ENCODE data around the gene NBPF26. TPM values are rescaled to one million over a fixed set of nuclear protein-coding genes. Genes with fewer than 3 reads are reported as not detected.
"Not testable (repeated sequence)": the region's sequence is repeated elsewhere in the genome, so short reads cannot be mapped to it uniquely, and the experiment has no call there.

NBPF26 gene
- total RNA-seq: 13.4 and 17.6 TPM in 2 replicates
- 8.0 and 8.9 TPM in 2 replicates for polyA plus RNA-seq

DNA sequence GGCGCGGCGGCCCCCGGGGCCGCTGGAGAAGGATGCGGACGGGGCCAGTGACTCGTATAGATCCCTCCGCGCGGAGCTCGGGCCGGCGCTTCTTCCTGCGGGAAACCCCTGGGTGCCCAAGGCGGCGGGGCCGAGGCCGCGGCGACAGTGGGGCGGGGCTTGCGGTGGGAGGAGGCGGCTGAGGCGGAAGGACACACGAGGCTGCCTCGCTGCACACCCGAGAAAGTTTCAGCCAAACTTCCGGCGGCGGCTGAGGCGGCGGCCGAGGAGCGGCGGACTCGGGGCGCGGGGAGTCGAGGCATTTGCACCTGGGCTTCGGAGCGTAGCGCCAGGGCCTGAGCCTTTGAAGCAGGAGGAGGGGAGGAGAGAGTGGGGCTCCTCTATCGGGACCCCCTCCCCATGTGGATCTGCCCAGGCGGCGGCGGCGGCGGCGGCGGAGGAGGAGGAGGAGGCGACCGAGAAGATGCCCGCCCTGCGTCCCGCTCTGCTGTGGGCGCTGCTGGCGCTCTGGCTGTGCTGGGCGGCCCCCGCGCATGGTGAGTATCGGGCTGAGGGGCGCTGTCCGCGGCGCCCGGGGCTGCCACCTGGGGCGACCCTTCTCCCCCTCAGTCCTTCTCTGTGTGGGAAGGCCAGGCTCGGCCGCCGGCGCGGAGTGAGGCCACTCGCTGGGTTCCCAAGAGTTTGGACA, at the start of gene NBPF26:
Gene NBPF26 (plus strand): TSS at position 231 of the 688 bp plus-strand sequence.
- H2AFZ ChIP-seq: peak within 1 kb of the TSS; percentile 90
- peak within 1 kb of the TSS; percentile 96 for H3K4me3 ChIP-seq
- not testable (repeated sequence) for H3K79me2 ChIP-seq; H4K20me1 ChIP-seq (ENCODE audit: insufficient read depth, poor library complexity, severe bottlenecking); H3K9me3 ChIP-seq (ENCODE audit: low read depth); H3K9me2 ChIP-seq (replicated peaks; ENCODE audit: insufficient read depth); H3K36me3 ChIP-seq (replicated peaks; ENCODE audit: insufficient read depth, low read depth); H3K27me3 ChIP-seq; H3K4me1 ChIP-seq (ENCODE audit: insufficient read depth)
- peak within 1 kb of the TSS; percentile 79 for H3K4me2 ChIP-seq
- WGBS (ENCODE audit: low lambda C conversion rate, missing lambda C conversion rate): 0% methylated on average over 19 of the region's 74 CpGs
- DNase-seq (ENCODE audit: low spot score): peak; percentile 74
- peak within 1 kb of the TSS; percentile 92 for H3K27ac ChIP-seq

DNA sequence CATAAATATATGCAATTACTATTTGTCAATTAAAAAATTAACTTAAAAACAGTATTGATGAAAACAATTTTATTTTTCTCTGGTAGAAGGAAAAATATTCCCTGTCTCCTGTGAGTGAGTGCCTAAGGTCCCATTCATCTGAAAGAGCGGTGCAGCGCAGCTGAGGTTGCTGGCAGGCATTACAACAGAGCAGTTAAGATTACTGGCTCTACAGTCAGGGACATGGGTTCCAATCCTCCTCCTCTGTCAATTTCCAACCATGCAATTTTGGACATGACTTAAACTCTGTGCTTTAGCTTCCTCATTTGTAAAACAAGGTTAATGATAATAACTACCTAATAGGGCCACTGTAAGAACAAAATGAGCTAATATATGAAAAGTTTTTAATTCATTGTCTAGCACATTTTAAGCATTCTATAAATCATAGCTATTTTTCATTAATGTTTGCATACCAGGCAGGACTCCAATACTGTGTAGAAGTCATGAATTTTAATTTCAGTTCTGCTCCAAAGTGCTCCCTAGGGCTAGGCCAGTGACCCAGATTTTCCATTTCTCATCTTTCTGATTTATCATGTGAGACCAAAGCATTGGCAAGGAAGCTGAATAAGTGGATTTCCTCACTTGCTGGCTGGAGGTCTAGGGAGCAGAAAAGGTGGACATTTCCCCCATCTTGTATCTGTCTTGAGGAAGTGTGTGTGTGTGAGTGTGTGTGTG, 43.5 kb upstream of the NBPF26 start:
- not testable (repeated sequence) for H3K4me2 ChIP-seq; H3K27me3 ChIP-seq; H3K27ac ChIP-seq; H3K9me2 ChIP-seq (replicated peaks; ENCODE audit: insufficient read depth); DNase-seq (ENCODE audit: low spot score); H4K20me1 ChIP-seq (ENCODE audit: insufficient read depth, poor library complexity, severe bottlenecking); H3K36me3 ChIP-seq (replicated peaks; ENCODE audit: insufficient read depth, low read depth); H2AFZ ChIP-seq; H3K4me3 ChIP-seq; H3K4me1 ChIP-seq (ENCODE audit: insufficient read depth); H3K79me2 ChIP-seq; H3K9me3 ChIP-seq (ENCODE audit: low read depth)
- WGBS (ENCODE audit: low lambda C conversion rate, missing lambda C conversion rate): no CpG with 5 or more reads among the region's 2 CpGs

DNA sequence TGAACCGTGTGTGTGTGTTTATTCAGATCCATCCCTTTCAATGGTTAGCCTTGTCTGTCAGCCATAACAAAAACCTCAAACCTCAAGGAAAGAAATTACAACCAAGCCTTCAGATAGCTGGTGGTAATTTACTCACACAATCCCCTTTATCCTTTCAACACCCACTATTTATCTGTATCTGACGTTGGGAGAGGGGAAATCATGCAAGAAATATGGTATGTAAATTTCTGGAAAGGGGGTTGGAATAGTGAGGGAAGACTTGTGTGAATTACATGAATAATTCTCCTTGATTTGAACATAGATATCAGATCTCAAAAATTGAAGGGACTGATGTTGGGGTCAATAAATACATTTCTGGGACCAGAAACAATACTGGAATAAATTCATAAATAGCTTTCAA, 42.8 kb upstream of the NBPF26 start:
- H3K36me3 ChIP-seq (replicated peaks; ENCODE audit: insufficient read depth, low read depth); H3K27me3 ChIP-seq; H3K9me3 ChIP-seq (ENCODE audit: low read depth); H3K9me2 ChIP-seq (replicated peaks; ENCODE audit: insufficient read depth); H3K79me2 ChIP-seq; H3K27ac ChIP-seq; H3K4me2 ChIP-seq; H4K20me1 ChIP-seq (ENCODE audit: insufficient read depth, poor library complexity, severe bottlenecking); H2AFZ ChIP-seq; H3K4me1 ChIP-seq (ENCODE audit: insufficient read depth); H3K4me3 ChIP-seq; DNase-seq (ENCODE audit: low spot score): not testable (repeated sequence)
- WGBS (ENCODE audit: low lambda C conversion rate, missing lambda C conversion rate): 65% methylated on average over 2 of the region's 2 CpGs

DNA sequence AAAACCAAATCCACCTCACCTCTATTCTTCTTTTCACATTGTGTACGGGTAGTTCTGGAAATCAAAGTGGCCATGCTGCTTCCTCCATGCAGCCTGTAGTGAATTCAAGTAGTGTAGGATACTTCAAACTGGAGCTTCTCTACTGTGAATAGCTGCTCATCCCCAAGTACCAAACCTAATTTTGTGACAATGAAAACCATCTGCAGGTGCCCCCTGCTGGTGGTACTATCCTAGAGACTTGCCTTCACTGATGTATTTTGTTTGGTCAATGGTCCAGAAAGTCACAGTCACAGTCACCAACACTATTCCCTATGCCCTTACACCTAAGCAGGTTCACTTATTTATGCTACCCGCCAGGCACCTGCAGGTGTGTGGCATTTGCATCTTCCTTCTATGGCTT, 39.3 kb upstream of the NBPF26 start:
- H3K4me3 ChIP-seq; DNase-seq (ENCODE audit: low spot score); H3K4me1 ChIP-seq (ENCODE audit: insufficient read depth); H3K4me2 ChIP-seq; H3K9me3 ChIP-seq (ENCODE audit: low read depth); H2AFZ ChIP-seq; H3K36me3 ChIP-seq (replicated peaks; ENCODE audit: insufficient read depth, low read depth); H3K9me2 ChIP-seq (replicated peaks; ENCODE audit: insufficient read depth); H3K79me2 ChIP-seq; H3K27ac ChIP-seq; H4K20me1 ChIP-seq (ENCODE audit: insufficient read depth, poor library complexity, severe bottlenecking); H3K27me3 ChIP-seq: not testable (repeated sequence)
- WGBS (ENCODE audit: low lambda C conversion rate, missing lambda C conversion rate): 42% methylated on average over 1 of the region's 2 CpGs

- not testable (repeated sequence) for H3K27me3 ChIP-seq
Observed at GRCh38 chr1:120685622-120686021, 38.1 kb upstream of the NBPF26 start.

GRCh38 chr1:120687250-120687649, 36.5 kb upstream of the NBPF26 start:
- not testable (repeated sequence) for H2AFZ ChIP-seq; H3K4me3 ChIP-seq; H3K27me3 ChIP-seq; H3K4me1 ChIP-seq (ENCODE audit: insufficient read depth); H3K27ac ChIP-seq; H3K9me3 ChIP-seq (ENCODE audit: low read depth); H4K20me1 ChIP-seq (ENCODE audit: insufficient read depth, poor library complexity, severe bottlenecking); H3K9me2 ChIP-seq (replicated peaks; ENCODE audit: insufficient read depth); H3K36me3 ChIP-seq (replicated peaks; ENCODE audit: insufficient read depth, low read depth); DNase-seq (ENCODE audit: low spot score); H3K79me2 ChIP-seq; H3K4me2 ChIP-seq
- WGBS (ENCODE audit: low lambda C conversion rate, missing lambda C conversion rate): no CpG with 5 or more reads among the region's 6 CpGs

More at GRCh38 chr1:120685622-120686021, 38.1 kb upstream of the NBPF26 start:
- DNase-seq (ENCODE audit: low spot score); H2AFZ ChIP-seq; H3K4me1 ChIP-seq (ENCODE audit: insufficient read depth); H3K27ac ChIP-seq; H4K20me1 ChIP-seq (ENCODE audit: insufficient read depth, poor library complexity, severe bottlenecking); H3K4me3 ChIP-seq; H3K4me2 ChIP-seq; H3K36me3 ChIP-seq (replicated peaks; ENCODE audit: insufficient read depth, low read depth); H3K9me3 ChIP-seq (ENCODE audit: low read depth); H3K79me2 ChIP-seq; H3K9me2 ChIP-seq (replicated peaks; ENCODE audit: insufficient read depth): not testable (repeated sequence)
- WGBS (ENCODE audit: low lambda C conversion rate, missing lambda C conversion rate): no CpG with 5 or more reads among the region's 2 CpGs

- not testable (repeated sequence) for DNase-seq (ENCODE audit: low spot score); H4K20me1 ChIP-seq (ENCODE audit: insufficient read depth, poor library complexity, severe bottlenecking); H3K9me3 ChIP-seq (ENCODE audit: low read depth); H3K79me2 ChIP-seq; H3K4me1 ChIP-seq (ENCODE audit: insufficient read depth); H3K36me3 ChIP-seq (replicated peaks; ENCODE audit: insufficient read depth, low read depth); H3K27me3 ChIP-seq; H3K4me3 ChIP-seq; H3K9me2 ChIP-seq (replicated peaks; ENCODE audit: insufficient read depth); H3K27ac ChIP-seq; H2AFZ ChIP-seq
- WGBS (ENCODE audit: low lambda C conversion rate, missing lambda C conversion rate): 0% methylated on average over 1 of the region's 53 CpGs
- H3K4me2 ChIP-seq: peak overlapping the region; percentile 74
Observed at GRCh38 chr1:120700807-120701562, 22.8 kb upstream of the NBPF26 start.

GRCh38 chr1:120723358-120723714, 409 bp upstream of the NBPF26 start:
- not testable (repeated sequence) for DNase-seq (ENCODE audit: low spot score); H3K36me3 ChIP-seq (replicated peaks; ENCODE audit: insufficient read depth, low read depth); H3K9me3 ChIP-seq (ENCODE audit: low read depth); H3K4me3 ChIP-seq; H3K79me2 ChIP-seq; H4K20me1 ChIP-seq (ENCODE audit: insufficient read depth, poor library complexity, severe bottlenecking); H3K9me2 ChIP-seq (replicated peaks; ENCODE audit: insufficient read depth); H3K4me1 ChIP-seq (ENCODE audit: insufficient read depth); H3K27me3 ChIP-seq; H3K27ac ChIP-seq
- peak overlapping the region; percentile 31 for H2AFZ ChIP-seq
- H3K4me2 ChIP-seq: peak overlapping the region; percentile 68
- WGBS (ENCODE audit: low lambda C conversion rate, missing lambda C conversion rate): 0% methylated on average over 3 of the region's 12 CpGs
